ENCODE data around the gene QRFP.

DNA sequence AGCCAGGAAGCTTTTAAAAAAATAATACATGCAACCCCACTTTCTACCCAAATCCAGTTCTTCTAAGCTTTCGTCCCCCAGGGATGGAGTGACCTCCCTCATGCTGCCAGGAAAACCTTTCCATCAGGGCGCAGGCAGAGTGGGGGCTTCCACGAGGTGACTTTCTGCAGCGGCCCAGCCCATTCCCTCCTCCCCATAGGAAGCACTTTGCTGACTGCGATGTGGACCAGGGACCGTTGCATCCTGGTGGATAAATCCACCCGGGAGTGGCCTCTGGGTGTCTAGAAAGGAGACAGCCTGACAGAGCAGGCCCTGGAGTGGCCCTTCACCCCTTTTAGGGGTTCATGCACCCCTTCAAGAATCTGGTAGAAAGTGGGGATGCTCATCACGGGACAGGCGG is 1.6 kb downstream of the QRFP start:
- no peak for TF ChIP-seq RCOR1 (IDR thresholded peaks at IDR 0.05; ENCODE audit: low read length)
- no peak for TF ChIP-seq TAF1 (IDR thresholded peaks at IDR 0.05; ENCODE audit: borderline replicate concordance, low read depth, low read length)
- no peak for TF ChIP-seq POLR2AphosphoS5 (IDR thresholded peaks at IDR 0.05; ENCODE audit: low read depth, low read length)
- TF ChIP-seq RAD21 (IDR thresholded peaks at IDR 0.05; ENCODE audit: low read length), result no peak
- TF ChIP-seq CTCF (IDR thresholded peaks at IDR 0.05), result no peak
- no peak for TF ChIP-seq REST (IDR thresholded peaks at IDR 0.05; ENCODE audit: low read depth, low read length)
- TF ChIP-seq GATA2 (CRISPR knock-in tag; IDR thresholded peaks at IDR 0.05), result no peak
- TF ChIP-seq, protein P1, sequence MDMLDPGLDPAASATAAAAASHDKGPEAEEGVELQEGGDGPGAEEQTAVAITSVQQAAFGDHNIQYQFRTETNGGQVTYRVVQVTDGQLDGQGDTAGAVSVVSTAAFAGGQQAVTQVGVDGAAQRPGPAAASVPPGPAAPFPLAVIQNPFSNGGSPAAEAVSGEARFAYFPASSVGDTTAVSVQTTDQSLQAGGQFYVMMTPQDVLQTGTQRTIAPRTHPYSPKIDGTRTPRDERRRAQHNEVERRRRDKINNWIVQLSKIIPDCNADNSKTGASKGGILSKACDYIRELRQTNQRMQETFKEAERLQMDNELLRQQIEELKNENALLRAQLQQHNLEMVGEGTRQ (IDR thresholded peaks at IDR 0.05; ENCODE audit: borderline replicate concordance, low read depth, low read length), result no peak
- TF ChIP-seq RFX5 (IDR thresholded peaks at IDR 0.05; ENCODE audit: low read length), result no peak
- TF ChIP-seq, protein P2, sequence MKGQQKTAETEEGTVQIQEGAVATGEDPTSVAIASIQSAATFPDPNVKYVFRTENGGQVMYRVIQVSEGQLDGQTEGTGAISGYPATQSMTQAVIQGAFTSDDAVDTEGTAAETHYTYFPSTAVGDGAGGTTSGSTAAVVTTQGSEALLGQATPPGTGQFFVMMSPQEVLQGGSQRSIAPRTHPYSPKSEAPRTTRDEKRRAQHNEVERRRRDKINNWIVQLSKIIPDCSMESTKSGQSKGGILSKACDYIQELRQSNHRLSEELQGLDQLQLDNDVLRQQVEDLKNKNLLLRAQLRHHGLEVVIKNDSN (IDR thresholded peaks at IDR 0.05; ENCODE audit: borderline replicate concordance, low read depth), result no peak
- TF ChIP-seq FOXJ3 (CRISPR knock-in tag; IDR thresholded peaks at IDR 0.05), result no peak
- TF ChIP-seq YY1 (IDR thresholded peaks at IDR 0.05; ENCODE audit: low read depth), result no peak
- TF ChIP-seq EZH2phosphoT487 (IDR thresholded peaks at IDR 0.05; ENCODE audit: borderline replicate concordance, low read depth), result no peak

Data from SK-N-SH (cell line).